Vagina (tissue), 2 donors: ENCODE measurements around the gene ADAMTS6. TPM values are rescaled to one million over a fixed set of nuclear protein-coding genes. Genes with fewer than 3 reads are reported as not detected.
"Not testable (repeated sequence)": the region's sequence is repeated elsewhere in the genome, so short reads cannot be mapped to it uniquely, and the experiment has no call there.

Experiments
- DNase-seq, 2 donors: peaks; one replicate each; pipeline ENCODE4 v3.0.0-alpha.2; 2017; ENCODE audit errors: extremely low spot score in 2 of 2
- H3K27ac ChIP-seq: fragments of 200-600 bp; sonication (generic); one replicate; pipeline ENCODE4 v1.5.1; 2019
- H3K27me3 ChIP-seq: fragments of 200-600 bp; sonication (generic); one replicate; pipeline ENCODE4 v1.5.1; 2019
- H3K36me3 ChIP-seq, 2 donors: fragments of 200-600 bp; sonication (generic); one replicate each; pipeline ENCODE4 v1.5.1; 2017 to 2019
- H3K4me1 ChIP-seq: fragments of 200-600 bp; sonication (generic); one replicate; pipeline ENCODE4 v1.5.1; 2019
- H3K4me3 ChIP-seq, 2 donors: fragments of 200-600 bp; sonication (generic); 1 replicate in 1 of 2; 2 replicates in 1 of 2; pipeline ENCODE4 v1.5.1; 2016 to 2019
- H3K9me3 ChIP-seq: fragments of 200-600 bp; sonication (generic); one replicate; pipeline ENCODE4 v1.5.1; 2019
- POLR2A ChIP-seq, 2 donors: fragments of 450-650 bp; IDR thresholded peaks; one replicate each; pipeline ENCODE4 v1.6.1; 2017; ENCODE audit warnings: antibody characterized with exemption in 2 of 2, mild to moderate bottlenecking in 2 of 2, moderate library complexity in 2 of 2
- POLR2AphosphoS5 ChIP-seq, 2 donors: sonication (generic); formaldehyde crosslinking; IDR thresholded peaks; one replicate each; pipeline ENCODE4 v1.9.0; 2017; ENCODE audit warnings: antibody characterized with exemption in 2 of 2, mild to moderate bottlenecking in 2 of 2, low read depth in 1 of 2; ENCODE audit not compliant: insufficient read depth in 1 of 2
- intact Hi-C: fragments of 100-400 bp; cut with DNase I; formaldehyde crosslinking; loops from one replicate; pipeline ENCODE4 v1.15.1; 2023
- total RNA-seq: library from RNA; depleted of rRNA; stranded (reverse); fragments of >200 nt; gene quantifications from one replicate; pipeline ENCODE4 v1.2.3, GENCODE V29; 2016
- TF ChIP-seq, protein P1 (sequence below), 3 experiments: fragments of 450-650 bp in 2 of 3; fragments of 200-600 bp in 1 of 3; sonication (generic) in 1 of 3; IDR thresholded peaks; one replicate each; pipeline ENCODE4 v1.5.1; 2017 to 2019; ENCODE audit warnings: antibody characterized with exemption in 3 of 3, mild to moderate bottlenecking in 2 of 3, moderate library complexity in 2 of 3

Gene ADAMTS6
- total RNA-seq, 1 donor from 2014 or later = 1.5 TPM

GRCh38 chr5:65326922-65327321, 154.8 kb downstream of the ADAMTS6 start:
- intact Hi-C loops = no loop called here
- Histone ChIP-seq H3K27me3 (no peaks in the 10 kb centered on the region), H3K27ac (no peak overlapping the region), H3K4me1 (no peaks in the 10 kb centered on the region), H3K36me3 (no peaks in the 10 kb centered on the region), H3K9me3 (no peaks in the 10 kb centered on the region), H3K4me3 (no peak overlapping the region)
- TF ChIP-seq POLR2AphosphoS5 (IDR thresholded peaks at IDR 0.05; ENCODE audit: insufficient read depth in 1 of 2, low read depth in 1 of 2) = no peak
- TF ChIP-seq, protein P1, sequence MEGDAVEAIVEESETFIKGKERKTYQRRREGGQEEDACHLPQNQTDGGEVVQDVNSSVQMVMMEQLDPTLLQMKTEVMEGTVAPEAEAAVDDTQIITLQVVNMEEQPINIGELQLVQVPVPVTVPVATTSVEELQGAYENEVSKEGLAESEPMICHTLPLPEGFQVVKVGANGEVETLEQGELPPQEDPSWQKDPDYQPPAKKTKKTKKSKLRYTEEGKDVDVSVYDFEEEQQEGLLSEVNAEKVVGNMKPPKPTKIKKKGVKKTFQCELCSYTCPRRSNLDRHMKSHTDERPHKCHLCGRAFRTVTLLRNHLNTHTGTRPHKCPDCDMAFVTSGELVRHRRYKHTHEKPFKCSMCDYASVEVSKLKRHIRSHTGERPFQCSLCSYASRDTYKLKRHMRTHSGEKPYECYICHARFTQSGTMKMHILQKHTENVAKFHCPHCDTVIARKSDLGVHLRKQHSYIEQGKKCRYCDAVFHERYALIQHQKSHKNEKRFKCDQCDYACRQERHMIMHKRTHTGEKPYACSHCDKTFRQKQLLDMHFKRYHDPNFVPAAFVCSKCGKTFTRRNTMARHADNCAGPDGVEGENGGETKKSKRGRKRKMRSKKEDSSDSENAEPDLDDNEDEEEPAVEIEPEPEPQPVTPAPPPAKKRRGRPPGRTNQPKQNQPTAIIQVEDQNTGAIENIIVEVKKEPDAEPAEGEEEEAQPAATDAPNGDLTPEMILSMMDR (IDR thresholded peaks at IDR 0.05) = no peak
- no peak for TF ChIP-seq POLR2A (IDR thresholded peaks at IDR 0.05)
- no peak for DNase-seq

- no peak for TF ChIP-seq POLR2A (IDR thresholded peaks at IDR 0.05)
- TF ChIP-seq, protein P1 (IDR thresholded peaks at IDR 0.05) = no peak
- no peak for TF ChIP-seq POLR2AphosphoS5 (IDR thresholded peaks at IDR 0.05; ENCODE audit: insufficient read depth in 1 of 2, low read depth in 1 of 2)
- no peak overlapping the region for H3K27ac ChIP-seq
- no peaks in the 10 kb centered on the region for H3K4me1 ChIP-seq
- no peaks in the 10 kb centered on the region for H3K27me3 ChIP-seq
- no peak for DNase-seq
- no peaks in the 10 kb centered on the region for H3K36me3 ChIP-seq
- no peak overlapping the region for H3K4me3 ChIP-seq
- intact Hi-C loops = no loop called here
- H3K9me3 ChIP-seq = no peaks in the 10 kb centered on the region
These were observed 157.5 kb downstream of the ADAMTS6 start for GRCh38 chr5:65324226-65324625.

GRCh38 chr5:65320704-65321103, 161.0 kb downstream of the ADAMTS6 start:
- H3K4me3 ChIP-seq, H3K4me1 ChIP-seq, H3K27ac ChIP-seq, H3K9me3 ChIP-seq, DNase-seq, H3K36me3 ChIP-seq, H3K27me3 ChIP-seq, intact Hi-C loops: not testable (repeated sequence)

DNA sequence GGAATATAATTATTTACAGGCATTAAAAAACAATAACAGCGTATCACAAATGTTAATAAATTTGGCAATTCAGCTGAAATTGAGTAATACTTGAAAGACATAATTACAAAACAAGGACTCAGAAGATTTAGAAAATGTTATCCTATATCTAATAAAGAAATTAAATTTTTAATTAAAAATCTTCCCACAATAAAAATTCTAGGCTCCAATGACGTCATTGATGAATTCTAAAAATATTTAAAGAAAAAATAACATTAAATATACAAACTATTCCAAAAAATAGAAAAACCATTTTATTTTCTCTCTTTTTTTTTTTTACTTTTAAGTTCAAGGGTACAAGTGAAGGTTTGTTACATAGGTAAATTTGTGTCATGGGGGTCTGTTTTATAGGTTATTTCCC, 161.5 kb downstream of the ADAMTS6 start:
- no peak for DNase-seq
- H3K27me3 ChIP-seq = no peaks in the 10 kb centered on the region
- no peaks in the 10 kb centered on the region for H3K36me3 ChIP-seq
- H3K27ac ChIP-seq = no peak overlapping the region
- no peak overlapping the region for H3K4me3 ChIP-seq
- no peaks in the 10 kb centered on the region for H3K4me1 ChIP-seq
- no peaks in the 10 kb centered on the region for H3K9me3 ChIP-seq
- no peak for TF ChIP-seq POLR2A (IDR thresholded peaks at IDR 0.05)
- no peak for TF ChIP-seq POLR2AphosphoS5 (IDR thresholded peaks at IDR 0.05; ENCODE audit: insufficient read depth in 1 of 2, low read depth in 1 of 2)
- TF ChIP-seq, protein P1 (IDR thresholded peaks at IDR 0.05) = no peak
- intact Hi-C loops = no loop called here

DNA sequence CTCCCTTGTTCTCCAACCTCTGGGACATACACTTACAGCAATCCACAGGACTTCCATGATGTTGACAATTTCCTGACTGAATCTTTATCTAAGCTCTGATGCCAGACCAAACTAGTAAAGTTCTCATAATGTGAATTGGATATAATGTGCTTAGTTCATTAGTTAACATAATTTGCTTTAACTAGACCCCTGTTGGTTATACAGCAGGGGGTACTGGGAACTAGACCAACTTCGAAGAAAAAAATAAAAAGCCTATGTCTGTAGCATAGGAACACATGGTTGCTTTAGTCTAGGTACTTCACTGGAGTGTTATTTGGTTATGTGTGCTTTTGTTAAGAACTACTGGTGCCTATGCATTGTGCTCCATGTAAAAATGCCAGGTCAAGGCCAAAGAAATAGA, 173.8 kb downstream of the ADAMTS6 start:
- H3K27me3 ChIP-seq = no peaks in the 10 kb centered on the region
- no peak for DNase-seq
- intact Hi-C loops = no loop called here
- H3K36me3 ChIP-seq = no peaks in the 10 kb centered on the region
- H3K4me1 ChIP-seq = no peaks in the 10 kb centered on the region
- no peak overlapping the region for H3K27ac ChIP-seq
- H3K4me3 ChIP-seq = no peak overlapping the region
- H3K9me3 ChIP-seq = no peaks in the 10 kb centered on the region
- TF ChIP-seq POLR2A (IDR thresholded peaks at IDR 0.05) = no peak
- TF ChIP-seq, protein P1 (IDR thresholded peaks at IDR 0.05) = no peak
- TF ChIP-seq POLR2AphosphoS5 (IDR thresholded peaks at IDR 0.05; ENCODE audit: insufficient read depth in 1 of 2, low read depth in 1 of 2) = no peak

- Histone ChIP-seq H3K36me3 (no peaks in the 10 kb centered on the region), H3K4me1 (no peaks in the 10 kb centered on the region), H3K9me3 (no peaks in the 10 kb centered on the region), H3K27me3 (no peaks in the 10 kb centered on the region), H3K4me3 (no peak overlapping the region), H3K27ac (no peak overlapping the region)
- DNase-seq = no peak
- no peak for TF ChIP-seq POLR2AphosphoS5 (IDR thresholded peaks at IDR 0.05; ENCODE audit: insufficient read depth in 1 of 2, low read depth in 1 of 2)
- intact Hi-C loops = no loop called here
These were observed 174.6 kb downstream of the ADAMTS6 start for GRCh38 chr5:65307088-65307487.
